IMR-90 (cell line): ENCODE results near the gene FGA.

Experiments
- CTCF ChIP-seq: conservative IDR thresholded peaks from 2 replicates; pipeline ENCODE4 v1.5.1; 2012; ENCODE audit warnings: mild to moderate bottlenecking, low read depth, low read length, improper control_type of control experiment
- POLR2A ChIP-seq: IDR thresholded peaks from 2 replicates; pipeline ENCODE4 v1.6.1; 2012; ENCODE audit warnings: mild to moderate bottlenecking, low read depth, low read length

GRCh38 chr4:154615211-154615610 lies 24.7 kb upstream of the FGA start:
- TF ChIP-seq POLR2A (no peak), CTCF (no peak)
